Esophagus muscularis mucosa (tissue), 4 donors: ENCODE data around the gene UVSSA.

Source experiments
- CTCF ChIP-seq, 3 experiments: fragments of 200-600 bp in 2 of 3; fragments of 450-650 bp in 1 of 3; sonication (generic) in 2 of 3; IDR thresholded peaks; one replicate each; pipeline ENCODE4 v1.5.1; 2017 to 2019; ENCODE audit warnings: antibody characterized with exemption in 3 of 3, mild to moderate bottlenecking in 2 of 3, moderate library complexity in 1 of 3
- EP300 ChIP-seq: sonication (generic); formaldehyde crosslinking; IDR thresholded peaks from one replicate; pipeline ENCODE4 v1.6.1; 2017; ENCODE audit warnings: antibody characterized with exemption
- POLR2A ChIP-seq: fragments of 450-650 bp; IDR thresholded peaks from one replicate; pipeline ENCODE4 v1.6.1; 2017; ENCODE audit warnings: antibody characterized with exemption, moderate library complexity, mild to moderate bottlenecking, low read depth

DNA sequence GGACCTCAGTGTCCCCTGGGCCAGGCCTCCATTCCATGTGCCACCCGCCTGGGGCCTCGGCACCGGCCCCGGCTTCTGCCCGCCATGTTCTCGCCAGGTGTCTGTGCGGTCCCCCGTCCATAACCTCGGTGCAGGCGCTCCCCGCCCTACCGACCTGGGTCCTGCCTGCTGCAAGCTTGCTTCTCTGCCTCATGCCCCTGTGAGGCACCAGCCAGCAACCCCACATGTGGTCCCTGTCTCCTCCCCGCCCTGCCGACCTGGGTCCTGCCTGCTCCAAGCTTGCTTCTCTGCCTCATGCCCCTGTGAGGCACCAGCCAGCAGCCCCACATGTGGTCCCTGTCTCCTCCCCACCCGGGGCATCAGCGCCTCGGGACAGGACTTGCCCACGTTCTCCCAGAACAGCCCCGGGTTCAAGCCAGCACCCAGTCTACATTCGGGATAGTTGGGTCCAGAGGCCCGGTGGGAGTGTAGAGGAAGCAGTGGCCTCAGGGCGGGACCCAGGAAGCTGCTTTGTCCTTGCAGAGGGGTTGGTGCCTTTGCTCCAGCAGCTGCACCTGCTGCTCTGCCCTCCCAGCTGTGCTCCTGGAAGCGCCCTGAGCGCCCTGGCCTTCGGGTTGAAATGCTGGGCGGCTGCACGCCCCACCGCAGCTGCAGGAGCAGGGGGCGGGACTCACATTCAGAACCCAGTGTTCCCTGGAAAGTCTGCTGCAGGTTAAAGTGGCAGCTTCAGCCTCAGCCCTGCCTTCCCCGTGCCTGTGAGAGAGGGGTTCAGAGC, 20.1 kb upstream of the UVSSA start:
- TF ChIP-seq CTCF (IDR thresholded peaks at IDR 0.05) (no peak), EP300 (no peak), POLR2A (no peak)
